HUDEP-2 (cell line): ENCODE measurements around the gene KIAA1671.
A peak's percentile ranks its signal among the peaks of the same experiment; 100 is the strongest.
"Not testable (repeated sequence)": the region's sequence is repeated elsewhere in the genome, so short reads cannot be mapped to it uniquely, and the experiment has no call there.

ENCODE experiments used
- DNase-seq, 76 experiments: peaks; one replicate each; lab custom pipeline; 2025; ENCODE audit not compliant: unreplicated experiment in 76 of 76; lab: John Stamatoyannopoulos, UW

Gene KIAA1671

GRCh38 chr22:25182131-25183110, 229.9 kb downstream of the KIAA1671 start:
- DNase-seq, result no peak

DNA sequence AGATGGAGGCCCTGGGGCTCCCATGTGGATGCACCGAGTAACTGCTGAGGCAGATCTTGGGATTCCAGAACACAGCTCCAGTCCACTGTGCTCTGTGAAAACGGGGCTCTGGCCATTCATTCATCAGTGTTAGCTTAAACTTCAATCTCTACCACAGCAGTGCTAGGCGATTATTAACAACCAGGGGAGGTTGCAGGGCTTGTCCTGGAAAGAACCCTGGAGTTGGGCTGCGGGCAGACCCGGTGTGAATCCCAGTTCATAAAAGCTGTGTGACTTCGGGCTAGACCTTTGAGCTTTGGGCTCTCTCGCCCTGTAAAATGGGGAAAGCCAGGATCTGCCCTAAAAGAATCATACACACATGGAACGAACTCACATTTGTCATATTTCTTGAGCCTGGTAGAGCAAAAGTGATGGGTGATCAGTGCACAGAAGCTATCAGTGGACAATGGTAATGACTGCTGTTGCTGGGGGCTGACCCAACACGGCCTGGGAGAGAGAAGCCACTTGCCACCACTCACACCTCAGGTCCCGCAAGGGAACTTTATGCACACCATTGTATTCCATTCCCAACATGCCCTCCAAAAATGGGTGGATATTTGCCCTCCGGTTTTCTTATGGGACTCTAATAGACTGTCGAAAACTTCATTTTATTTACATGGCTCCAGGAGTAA, 231.6 kb downstream of the KIAA1671 start:
- no peak for DNase-seq

- no peak for DNase-seq
Measured at GRCh38 chr22:25186140-25186539, 233.6 kb downstream of the KIAA1671 start.

DNA sequence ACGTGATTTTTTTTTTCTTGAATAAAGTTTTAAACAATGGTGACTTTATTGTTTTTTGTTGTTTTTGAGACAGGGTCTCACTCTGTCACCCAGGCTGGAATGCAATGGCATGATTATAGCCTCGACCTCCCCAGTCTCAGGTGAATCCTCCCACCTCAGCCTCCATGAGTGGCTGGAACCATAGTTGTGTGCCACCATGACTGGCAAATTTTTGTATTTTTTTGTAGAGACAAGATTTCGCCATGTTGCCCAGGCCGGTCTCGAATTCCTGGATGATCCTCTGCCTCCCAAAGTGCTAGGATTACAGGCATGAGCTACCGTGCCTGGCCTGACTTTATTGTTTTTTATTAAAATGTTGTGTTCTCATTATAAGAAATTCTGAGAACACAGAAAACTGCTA, 235.0 kb downstream of the KIAA1671 start:
- no peak for DNase-seq

GRCh38 chr22:25192406-25192805, 239.9 kb downstream of the KIAA1671 start:
- DNase-seq, result no peak

GRCh38 chr22:25193130-25193529, 240.6 kb downstream of the KIAA1671 start:
- no peak for DNase-seq

DNA sequence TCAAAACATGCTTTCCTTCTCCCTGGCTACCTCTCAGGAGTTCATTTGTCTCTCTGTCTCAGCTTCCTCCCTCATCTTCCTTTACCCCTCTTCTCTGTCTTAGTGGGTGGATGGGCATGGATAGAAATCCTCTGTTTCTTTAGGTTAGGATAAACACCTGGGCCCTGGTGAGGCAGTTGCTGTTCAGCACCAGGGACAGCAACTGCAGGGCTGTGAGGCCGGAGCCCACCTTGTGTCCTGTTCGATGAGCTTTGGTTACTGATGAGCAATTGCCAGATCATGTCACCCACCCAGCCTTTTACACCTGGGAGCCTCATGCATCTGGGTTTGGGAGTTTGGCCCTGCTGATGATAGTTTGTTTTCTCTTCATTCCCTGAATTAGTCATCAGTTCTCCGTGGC, 241.0 kb downstream of the KIAA1671 start:
- DNase-seq, result no peak

DNA sequence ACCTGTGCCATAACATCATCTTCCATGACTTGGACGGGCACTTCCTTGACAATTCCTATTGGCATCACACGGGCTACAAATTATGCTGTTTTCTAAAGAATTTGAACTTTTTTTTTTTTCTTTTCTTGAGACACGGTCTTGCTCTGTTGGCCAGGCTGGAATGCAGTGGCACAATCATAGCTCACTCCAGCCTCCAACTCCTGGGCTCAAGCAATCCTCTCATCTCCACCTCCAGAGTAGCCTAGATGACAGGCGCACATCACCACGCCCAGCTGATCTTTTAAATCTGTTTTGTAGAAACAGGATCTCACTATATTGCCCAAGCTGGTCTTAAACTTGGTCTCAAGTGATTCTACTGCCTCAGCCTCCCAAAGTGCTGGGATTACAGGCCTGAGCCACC, 243.8 kb downstream of the KIAA1671 start:
- DNase-seq, result no peak

GRCh38 chr22:25197340-25197739, 244.8 kb downstream of the KIAA1671 start:
- DNase-seq, result no peak

GRCh38 chr22:25199731-25200520, 247.4 kb downstream of the KIAA1671 start, which contains the start of gene CRYBB3:
TSS of gene CRYBB3 (plus strand) at chr22:25199858. CDS start at chr22:25201397, 1,539 bp downstream.
- DNase-seq, result no peak

GRCh38 chr22:25200967-25201366, 248.5 kb downstream of the KIAA1671 start:
- DNase-seq, result no peak

DNA sequence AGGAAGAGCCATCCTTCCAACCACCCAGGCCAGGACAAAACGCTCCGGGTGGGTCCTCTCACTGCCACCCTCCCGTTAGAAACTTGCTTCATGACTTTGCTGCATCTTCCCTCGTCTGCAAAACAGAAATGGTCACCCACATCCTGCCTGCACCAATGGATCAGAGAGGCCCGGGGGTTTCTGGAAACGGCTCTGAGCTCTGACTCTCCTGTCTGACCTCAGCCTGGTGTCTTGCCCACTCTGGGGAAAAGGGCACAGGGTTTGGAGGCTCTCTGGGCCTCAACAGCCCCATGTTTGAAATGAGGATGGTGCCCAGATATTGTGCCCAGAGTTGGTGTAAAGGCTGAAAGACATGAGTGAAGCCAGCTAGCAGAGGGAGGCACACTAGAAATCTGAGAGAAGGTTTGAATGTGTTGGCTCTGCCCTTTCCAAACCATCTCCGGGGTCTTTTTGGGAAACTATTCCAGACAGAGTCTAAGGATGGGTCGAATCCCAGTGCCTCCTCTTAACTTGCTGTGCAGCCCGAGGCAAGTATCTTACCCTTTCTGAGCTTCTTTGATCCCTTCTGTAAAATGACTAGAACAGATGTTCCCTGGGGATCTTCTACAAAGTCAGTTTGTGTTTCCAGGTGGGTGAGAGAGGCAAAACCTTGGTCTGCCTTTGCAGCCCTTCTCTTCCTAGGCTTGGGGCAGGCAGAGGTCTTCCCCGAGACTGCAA, 249.2 kb downstream of the KIAA1671 start:
- DNase-seq, result no peak

GRCh38 chr22:25202290-25202921, 249.9 kb downstream of the KIAA1671 start:
- DNase-seq, result peak in 51 of 76 experiments; percentile 3 to 72 (median 29)

- no peak for DNase-seq
Measured at GRCh38 chr22:25203082-25203481, 250.6 kb downstream of the KIAA1671 start.

- DNase-seq, result not testable (repeated sequence)
Measured at GRCh38 chr22:25204547-25204946, 252.0 kb downstream of the KIAA1671 start.

DNA sequence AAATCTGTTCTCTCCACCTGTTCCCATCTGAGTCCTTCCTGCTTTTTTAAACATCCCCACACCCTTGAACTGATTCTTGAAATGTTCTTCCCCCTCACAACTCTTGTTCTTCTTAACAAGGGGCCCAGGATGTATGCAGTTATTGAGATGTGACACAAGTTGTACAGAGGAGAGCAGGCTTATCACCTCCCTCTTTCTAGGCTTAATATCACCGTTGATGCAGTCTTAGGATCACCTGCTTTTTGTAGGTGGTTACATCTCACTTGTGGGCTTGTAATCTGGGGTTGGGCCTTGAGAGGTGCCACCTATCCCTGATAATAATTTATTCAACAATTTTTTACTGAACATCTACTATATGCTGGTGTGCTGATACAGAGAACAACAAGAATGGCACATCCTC, 253.3 kb downstream of the KIAA1671 start:
- no peak for DNase-seq

DNA sequence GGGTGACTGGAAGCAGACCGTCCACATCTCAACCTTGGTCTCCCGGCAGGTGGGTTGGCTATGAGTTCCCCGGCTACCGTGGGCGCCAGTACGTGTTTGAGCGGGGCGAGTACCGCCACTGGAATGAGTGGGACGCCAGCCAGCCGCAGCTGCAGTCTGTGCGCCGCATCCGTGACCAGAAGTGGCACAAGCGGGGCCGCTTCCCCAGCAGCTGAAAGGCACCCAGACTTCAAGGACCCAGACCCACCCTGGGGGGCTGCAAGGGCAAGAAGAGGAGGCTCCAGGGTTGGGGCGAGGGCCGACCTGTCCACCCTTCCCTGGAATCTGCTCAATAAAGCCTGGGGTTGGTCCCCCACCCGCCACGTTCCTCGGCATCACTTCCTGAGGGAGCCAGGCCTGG, 254.5 kb downstream of the KIAA1671 start:
- DNase-seq, result no peak

DNA sequence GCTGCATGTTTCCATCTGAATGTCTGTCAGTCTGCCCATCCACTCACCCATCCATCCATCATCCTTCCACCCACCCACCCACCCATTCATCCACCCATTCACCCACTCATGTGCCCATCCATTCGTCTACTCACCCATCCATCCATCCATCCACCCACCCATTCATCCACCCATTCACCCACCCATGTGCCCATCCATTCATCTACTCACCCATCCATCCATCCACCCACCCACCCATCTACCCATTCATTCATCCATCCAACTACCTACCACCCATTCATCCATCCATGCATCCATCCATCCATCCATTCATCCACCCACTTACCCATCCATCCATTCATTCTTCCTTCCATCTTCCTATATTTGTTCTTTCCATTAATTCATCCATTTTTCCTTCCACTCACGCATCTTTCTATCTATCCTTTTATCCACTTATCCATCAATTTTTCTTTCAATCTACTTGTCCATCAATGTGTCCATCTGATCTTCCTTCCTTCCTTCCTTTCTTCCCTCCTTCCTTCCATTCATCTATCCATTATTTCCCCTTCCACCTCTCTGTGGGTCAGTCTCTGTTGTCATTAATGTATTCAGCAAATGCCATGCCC, 255.1 kb downstream of the KIAA1671 start:
- no peak for DNase-seq

- no peak for DNase-seq
Measured at GRCh38 chr22:25208328-25208727, 255.8 kb downstream of the KIAA1671 start.
